Measurements from ENCODE around the gene RETREG2.

Gene RETREG2, protein sequence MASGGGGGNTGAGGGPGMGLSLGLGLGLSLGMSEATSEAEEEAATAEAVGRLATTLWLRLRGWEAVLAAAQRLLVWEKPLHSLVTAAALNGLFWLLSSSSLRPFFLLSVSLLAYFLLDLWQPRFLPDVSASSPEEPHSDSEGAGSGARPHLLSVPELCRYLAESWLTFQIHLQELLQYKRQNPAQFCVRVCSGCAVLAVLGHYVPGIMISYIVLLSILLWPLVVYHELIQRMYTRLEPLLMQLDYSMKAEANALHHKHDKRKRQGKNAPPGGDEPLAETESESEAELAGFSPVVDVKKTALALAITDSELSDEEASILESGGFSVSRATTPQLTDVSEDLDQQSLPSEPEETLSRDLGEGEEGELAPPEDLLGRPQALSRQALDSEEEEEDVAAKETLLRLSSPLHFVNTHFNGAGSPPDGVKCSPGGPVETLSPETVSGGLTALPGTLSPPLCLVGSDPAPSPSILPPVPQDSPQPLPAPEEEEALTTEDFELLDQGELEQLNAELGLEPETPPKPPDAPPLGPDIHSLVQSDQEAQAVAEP

DNA sequence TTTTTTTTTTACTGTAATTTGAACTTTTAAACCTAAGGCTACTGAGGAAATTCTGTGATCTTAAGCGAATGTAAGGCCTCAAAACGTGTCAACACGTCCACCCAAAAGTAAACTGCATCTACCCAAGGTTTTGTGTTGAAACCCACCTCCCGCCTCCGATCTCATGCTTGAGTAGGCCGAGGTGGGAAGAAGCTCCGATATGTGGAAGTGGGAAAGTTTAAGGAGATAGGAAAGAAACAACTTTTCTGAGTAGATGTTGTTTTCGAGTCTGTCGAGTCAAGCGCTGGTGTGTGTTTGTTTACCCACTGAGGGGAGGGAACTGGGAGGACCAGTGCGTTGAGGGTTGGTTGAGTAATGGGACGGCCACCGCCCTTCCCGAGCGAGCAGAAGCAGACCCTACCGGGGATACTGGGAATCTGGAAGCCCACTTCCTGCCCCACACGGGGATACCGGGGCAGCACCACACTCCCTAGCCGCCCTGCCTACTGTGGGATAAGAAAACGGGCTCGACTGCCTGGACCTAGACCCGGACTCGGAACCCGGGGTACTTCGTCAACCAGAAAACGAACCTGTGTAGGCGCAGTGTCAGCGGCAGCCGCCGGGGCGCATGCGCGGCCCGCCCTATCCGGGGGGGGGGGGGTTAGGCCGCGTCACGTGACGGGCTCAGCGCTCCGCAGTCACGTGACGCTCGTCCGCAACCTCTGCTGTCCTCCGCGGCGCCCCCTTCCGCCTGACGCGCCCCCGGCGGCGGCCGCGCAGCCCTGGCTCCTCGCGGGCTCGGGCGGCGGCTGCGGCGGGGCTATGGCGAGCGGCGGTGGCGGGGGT lies at the start of gene RETREG2:
TSS of gene RETREG2 (plus strand) at position 724 of the 825 bp plus-strand sequence. CDS start at position 802, 78 bp downstream.
- peak; percentile 86 for DNase-seq

DNA sequence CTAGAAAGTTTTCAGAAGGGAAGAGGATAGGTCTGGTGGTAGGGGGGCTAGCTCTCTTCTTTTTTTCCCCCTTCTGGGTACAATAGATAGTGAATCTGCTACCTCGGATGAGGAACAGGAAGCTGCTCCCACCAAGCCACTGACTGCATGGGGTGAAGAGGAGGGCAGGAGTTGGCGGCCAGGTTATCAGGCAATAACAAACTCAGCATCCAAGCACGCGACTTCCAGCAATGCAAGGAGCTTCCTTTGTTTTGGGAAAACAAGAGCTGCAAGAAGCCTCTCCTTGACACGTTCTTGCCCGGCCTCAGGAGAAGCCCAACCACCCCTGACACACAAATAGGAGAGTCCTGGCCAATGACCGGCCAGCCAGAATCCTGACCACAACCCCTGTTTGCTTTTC lies 49.7 kb upstream of the RETREG2 start:
- no peak for DNase-seq

DNA sequence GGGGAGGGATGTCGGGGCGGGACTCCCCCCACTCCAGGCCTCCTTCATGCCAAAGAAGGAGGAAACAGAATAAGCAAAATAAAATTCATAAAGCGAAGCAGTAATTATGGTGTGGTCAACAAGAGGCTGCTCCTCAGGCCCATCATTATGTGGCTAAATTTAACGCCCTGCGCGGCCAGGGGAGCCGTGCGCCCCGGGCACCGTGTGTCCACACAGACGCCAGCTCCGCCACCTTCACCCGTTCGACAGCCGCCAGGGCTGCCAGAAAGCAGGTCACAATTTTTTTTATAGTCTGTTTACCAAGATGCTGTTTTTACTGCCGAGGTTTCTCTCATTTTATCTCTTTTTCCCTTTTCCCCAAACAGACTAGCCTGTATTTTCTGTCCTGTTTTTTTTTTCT lies 48.5 kb upstream of the RETREG2 start:
- DNase-seq: no peak

DNA sequence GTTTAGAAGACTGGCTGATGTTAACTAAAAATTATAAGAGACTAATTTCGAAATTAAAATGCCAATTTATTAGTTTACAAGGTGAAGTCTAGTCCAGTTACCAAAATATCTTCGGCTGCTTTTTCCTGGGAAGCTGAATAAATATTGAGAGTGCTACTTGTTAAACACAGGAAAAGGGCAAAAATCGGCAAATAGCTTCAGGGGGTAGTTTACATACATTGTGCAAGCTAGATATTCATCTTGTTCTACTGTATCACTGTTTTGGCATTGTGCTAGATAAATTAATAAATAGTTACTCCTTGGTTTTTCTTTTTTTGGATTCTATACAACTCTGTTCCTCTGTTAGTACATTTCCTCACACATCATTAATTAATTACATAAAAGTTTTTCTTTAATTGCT lies 46.7 kb upstream of the RETREG2 start:
- DNase-seq: no peak

DNA sequence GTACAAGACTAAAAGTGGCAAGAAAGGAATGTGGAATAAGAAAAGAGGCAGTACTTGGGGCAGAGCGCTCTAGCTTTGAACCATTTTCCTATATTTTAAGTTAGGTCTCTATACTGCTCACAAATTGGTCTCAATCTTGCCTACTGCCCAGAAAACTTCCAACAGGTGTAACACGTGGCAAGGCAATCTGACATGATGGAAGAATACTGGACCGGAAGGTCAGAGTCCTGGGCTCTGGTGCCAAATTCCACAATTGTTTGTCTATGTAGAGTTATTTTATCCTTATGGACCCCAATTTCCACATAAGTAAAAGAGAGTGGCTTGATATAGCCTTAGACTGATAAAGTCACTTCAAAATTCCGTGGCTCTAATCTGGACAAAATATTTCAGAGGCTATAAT lies 46.3 kb upstream of the RETREG2 start:
- DNase-seq: no peak

DNA sequence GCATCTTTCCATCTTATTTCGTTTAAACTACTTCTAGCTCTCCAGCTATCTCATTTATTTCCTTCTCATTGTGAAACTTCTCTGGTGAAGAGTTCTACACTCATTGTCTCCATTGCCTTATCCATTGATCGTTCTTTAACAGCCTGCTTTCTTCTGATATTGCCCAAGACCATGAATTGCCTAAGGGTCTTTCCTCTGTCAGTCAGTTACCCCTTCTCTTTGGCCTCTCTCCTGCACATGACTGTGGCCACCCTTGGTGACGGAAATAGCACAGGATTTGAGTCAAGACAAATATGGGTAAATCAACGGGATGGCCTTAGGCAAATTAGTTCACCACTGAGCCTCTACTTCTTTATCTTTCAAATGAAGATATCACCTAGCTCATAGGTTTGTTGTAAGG lies 44.1 kb upstream of the RETREG2 start:
- DNase-seq: no peak

DNA sequence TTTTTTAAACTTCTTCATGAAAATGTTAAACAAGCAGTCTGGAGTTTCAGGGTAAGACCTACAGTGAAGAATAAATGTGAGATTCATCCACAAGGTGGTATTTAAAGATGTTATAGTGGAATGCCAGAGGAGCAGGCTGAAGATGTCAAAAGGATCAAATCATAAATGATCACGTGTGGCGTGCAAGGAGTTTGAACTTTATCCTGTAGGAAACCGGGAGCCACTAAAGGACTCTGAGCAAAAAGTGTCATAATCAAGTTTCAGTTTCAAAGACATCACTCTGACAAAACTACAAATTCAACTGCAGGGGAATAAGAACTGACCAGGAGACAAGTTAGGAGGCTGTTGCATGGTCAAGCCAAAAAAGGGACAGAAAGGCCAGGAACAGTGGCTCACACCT lies 37.4 kb upstream of the RETREG2 start:
- no peak for DNase-seq

DNA sequence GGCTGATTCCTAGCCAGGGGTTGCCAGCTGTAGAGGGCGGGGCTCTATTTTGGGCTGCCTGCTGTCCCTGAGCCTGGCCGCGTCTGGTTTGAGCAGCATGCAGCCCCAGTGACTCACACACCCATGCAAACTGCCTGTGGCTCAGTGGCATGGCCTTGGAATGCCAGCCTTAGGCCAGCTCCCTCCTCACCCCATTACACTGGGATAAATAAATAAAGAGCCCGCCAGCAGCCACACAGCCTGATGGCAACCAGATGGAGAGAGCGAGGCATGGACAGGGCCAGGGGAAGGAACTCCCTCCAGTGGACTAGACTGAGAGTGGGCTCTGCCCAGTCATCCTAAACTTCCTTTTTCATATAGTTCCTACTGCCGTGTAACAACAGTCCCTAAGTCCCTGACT lies 35.7 kb upstream of the RETREG2 start:
- peak; percentile 50 for DNase-seq

DNA sequence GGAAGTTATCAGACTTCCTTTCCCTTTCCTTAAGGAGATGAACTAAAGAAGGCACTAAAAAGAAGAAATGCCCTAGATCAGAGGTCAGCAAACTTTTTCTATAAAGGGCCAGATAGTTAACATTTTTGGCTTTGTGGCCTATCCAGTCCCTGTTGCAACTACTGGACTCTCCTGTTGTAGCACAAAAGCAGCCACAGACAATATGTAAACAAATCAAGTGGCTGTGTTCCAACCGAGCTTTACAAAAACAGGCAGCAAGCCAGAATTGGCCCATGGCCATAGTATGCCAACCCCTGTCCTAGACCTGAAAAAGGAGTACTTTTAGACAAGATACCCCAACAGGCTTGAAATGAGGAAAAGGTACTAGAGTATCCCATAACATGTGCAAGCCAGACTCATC lies 28.4 kb upstream of the RETREG2 start:
- DNase-seq: no peak

DNA sequence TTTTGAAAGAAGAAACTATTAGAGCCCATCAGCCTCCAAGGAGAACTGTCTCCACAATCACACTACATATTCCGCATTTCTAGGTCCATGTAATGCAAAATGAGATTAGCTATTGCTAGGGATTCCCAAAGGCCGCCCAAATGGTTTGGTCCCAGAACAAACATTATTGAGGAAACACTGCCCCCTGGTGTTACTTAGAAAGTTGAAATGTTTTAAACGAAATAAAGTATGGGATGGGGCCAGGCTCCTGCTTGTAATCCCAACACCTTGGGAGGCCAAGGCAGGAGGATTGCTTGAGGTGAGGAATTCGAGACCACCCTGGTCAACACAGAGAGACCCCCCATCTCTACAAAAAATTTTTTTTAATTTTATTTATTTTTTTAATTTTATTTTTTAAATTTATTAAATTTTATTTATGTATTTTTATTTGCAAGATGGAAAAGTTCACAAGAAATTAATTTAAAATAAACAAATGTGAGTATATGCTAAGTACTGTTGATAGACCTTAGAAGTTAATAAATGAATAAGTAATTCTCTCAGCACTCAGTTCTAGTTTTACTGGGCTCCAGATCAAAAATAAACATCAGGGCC lies 22.9 kb upstream of the RETREG2 start:
- DNase-seq: peak; percentile 71

DNA sequence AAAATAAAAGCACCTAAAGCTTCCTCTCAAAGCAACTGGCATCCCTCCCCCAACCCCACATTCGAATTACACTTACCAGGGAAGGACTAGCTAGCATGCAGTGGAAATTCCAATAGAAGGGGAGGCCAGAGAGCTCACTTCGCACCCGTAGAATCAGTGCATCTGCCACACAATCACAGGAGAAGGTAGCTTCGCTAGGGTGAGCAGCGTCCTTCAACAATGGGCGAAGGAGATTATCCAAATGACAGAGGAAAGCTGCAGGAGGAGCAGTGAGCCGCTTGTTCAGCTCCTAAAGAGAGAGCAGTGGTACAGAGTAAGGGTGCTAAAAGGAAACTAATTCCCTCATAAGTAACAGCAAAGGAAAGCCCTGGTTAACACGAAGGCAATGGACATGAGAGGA lies 20.7 kb upstream of the RETREG2 start:
- DNase-seq: no peak

DNA sequence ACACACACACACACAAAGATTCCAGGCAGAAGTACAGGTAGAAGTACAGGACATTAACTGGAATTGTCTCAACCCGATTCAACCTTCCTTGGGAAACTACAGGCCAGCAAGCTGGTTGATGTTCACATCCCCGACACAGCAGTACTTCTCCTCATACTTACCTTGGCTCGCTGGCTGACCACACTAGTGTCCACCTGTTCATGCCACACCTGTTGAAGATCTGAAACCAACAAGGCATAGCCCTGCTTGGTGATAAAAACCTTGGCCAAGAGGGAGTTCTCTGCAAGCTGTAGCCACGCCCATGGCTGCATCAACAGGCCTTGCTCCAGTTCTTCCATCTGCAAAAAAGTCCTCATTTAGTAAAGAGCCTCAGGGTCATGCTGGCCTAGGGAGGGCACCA lies 20.1 kb upstream of the RETREG2 start:
- DNase-seq: no peak

DNA sequence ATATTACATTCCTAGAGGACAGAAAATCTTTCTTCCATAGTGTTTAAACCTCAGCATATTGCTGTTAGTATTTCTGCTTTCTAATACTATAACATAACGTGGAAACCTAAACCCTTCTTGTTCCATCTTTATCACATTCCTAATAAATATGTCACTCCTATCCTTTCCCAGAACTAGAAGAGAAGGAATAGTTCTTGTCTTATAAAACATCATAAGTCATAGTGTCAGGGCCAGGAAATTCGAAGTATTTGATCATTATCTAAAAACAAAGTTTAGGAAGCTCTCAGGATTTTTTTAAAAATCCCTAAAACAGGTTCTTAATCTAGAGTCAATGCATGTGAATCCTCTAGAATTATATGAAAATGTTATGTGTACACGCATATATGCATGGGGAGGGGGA lies 19.5 kb upstream of the RETREG2 start:
- DNase-seq: peak; percentile 42

DNA sequence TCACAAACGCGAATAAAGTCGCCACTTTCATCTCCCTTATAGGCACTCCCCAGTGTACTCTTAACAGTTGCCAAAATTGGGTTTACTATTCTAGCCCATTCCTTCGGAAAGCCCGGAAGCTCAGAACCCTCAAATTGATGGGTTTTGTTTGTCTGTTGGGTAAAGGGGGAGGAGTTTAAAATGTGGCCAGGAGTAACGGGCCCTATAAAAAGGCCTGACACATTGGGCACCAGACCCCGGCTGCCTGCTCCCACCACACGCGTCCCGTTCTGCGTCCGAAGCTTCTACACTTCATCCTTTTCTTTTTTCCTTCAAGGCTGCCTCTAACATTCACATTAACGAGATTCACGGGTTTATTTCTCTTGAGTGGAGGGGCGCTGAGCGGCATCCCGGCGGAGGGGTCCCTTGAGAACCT lies 18.3 kb upstream of the RETREG2 start:
- peak; percentile 8 for DNase-seq

DNA sequence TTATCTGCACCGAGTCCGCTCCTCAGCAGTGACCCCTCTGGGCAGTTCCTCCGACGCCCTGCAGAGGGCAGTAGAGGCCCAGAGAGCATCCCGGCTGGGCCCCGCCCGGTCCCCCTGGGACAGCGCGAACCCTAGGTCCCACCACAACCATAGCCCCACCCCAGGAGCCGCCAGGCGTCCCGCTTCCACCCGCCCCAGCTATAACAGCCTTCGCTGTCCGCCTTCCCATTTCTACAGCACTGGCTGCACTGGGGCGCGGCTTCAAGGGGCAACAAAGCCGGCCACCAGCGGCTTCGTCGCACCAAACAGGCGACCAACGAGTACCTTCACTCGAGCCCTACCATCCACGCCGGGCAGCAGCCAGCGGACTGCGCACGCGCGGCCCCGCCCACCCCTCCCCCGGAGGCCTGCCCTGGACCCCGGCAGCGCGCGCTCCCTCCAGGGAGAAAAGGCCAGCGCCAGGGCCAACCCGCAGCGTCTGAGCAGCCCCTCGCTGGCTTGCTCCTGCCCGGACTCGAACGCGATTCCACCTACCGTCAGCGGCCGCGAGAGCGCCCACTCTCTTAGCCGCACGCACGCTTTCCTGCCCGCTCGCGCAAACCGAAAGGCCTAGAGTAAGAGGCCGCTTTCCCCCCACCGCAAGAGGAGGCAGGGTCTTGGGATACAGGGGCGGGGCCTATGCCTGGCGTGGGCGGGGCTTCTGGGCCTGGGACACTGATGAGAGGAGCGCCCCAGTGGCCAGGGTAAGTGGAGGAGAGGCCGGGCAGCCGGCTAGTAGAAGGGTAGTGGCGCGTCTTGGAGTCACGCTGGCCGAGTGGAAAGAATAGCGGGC lies 17.7 kb upstream of the RETREG2 start, which contains the start of gene NHEJ1:
TSS of gene NHEJ1 (minus strand) at position 630 of the 832 bp plus-strand sequence. CDS start 2,453 bp downstream, outside the sequence.
- DNase-seq: peak; percentile 93

DNA sequence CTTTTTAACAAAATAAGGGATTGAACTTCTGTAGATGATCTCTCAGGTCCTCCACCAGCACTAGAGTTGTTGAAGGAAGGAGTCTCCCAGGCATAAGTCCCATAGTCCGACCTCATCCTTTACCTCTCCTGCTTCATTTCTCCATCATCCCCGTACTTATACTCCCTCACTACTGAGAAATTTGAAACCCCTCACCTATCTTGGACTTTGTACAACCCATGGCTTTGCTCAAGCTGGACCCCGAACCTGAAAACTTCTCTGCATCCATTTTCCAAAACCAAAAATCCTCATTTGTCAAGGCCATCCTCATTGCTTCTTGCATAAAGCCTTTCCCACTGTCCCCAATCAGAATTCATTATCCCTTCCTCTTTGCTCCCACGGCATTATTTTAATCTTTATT lies 17.0 kb upstream of the RETREG2 start:
- DNase-seq: no peak

DNA sequence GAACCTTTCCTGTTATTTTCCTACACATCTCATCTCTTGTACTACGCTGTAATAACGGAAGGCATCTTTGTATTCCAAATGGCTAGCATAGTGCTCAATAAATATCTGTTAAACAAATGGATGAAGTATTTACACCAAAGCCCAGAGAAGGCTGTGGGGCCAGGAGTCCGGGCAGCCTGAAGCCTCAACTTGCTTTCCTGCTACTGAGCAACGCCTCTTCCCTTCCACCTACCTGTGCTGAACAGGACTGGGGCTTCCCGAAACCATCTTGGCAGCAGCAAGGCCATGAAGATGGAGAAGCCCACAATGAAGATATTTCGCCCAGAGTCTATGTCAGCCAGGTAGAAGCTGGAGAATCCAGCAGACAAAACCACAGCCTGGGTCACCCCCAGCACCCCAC lies 14.9 kb upstream of the RETREG2 start:
- DNase-seq: no peak

DNA sequence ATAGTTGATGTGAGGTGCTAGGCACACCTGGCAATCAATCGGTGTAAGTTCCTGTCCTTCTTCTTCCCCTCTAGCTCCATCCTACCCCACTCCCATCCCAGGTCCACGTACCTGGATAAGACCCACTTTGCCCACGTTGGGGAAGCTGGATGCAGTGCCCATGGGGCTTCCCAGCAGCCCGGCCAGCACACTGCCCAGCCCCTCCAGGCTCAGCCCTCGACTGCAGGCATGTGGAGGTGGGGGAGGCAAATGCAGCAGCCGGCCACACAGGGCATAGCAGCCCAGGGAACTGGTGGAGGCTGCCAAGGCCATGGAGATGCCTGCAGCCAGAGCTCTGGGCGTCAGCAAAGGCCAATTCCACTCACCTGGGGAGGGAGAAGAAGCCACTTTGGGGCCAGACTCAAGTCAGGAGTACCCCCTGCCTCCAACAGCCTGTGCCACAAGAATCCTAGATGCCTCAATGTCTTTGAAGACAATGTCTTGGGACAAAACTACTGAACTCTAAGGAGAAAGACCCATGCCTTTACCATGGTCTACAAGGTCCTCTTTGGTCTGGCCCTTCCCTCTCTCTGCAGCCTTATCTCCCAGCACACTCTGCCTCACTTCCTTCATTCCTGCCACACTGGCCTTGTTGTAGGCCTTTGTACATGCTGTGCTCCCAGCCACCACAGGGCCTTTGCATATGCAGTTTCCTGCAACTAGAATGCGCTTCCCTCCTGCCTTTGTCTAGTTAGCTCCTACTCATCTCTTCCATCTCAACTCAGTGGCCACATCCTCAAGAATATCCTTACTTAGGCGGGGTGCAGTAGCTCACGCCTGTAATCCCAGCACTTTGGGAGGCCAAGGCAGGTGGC lies 12.8 kb upstream of the RETREG2 start:
- no peak for DNase-seq

DNA sequence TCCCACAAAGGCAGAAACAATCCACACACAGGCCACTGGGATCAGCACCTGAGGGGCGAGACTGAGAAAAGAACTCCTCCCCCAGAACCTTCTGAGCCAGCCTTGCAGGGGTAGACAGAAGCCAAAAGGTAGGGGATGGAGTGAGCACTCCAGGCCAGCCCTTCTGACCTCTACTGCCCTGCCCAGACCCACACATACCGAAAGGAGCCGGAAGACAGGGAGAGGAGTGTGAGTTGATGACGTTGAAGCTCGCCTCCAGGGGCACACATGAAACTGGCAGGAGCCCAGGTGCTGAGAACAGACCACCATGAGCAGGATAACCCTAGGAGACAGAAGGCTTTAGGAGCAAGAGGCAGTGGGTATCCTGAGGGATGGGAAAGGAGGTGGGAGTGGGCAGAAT lies 10.1 kb upstream of the RETREG2 start:
- no peak for DNase-seq

DNA sequence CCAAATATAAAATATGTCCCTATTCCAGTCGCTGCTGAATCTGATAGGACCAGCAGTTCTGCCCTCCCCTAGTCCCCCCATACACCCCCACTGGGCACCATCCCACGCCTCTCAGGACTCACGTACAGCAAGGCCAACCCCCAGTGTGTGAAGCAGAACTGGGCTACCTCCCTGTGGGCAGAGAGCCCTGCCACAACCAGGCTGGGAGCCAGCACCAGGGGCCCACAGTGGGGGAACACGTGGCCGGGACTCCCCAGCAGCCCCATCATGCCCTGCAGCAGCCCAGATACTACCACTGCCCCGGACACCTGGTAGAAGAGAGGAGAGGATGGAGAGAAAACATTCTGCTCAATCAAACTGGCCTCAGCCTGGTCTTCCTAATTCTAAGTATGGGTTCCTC lies 9.5 kb upstream of the RETREG2 start:
- DNase-seq: no peak

DNA sequence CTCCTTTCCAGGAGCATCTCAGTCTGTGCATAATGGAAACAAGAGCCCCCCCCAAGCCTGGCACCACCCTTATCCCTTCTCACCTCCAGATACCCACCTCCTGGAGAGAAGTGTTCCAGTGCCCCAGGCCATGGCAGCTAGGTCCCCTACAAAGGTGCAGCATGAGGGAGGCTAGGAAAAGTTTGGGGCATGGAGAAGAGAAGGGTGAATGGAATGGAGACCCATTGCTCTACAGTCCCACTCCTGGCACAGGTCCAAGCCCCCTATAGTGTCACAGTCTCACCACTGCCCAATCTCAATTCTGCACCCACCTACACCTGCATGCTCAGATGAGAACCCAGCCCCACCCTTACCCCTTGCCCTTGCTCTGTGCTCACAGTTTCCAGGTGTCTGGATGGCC lies 9.1 kb upstream of the RETREG2 start:
- no peak for DNase-seq

Measured in fibroblast of skin of right quadriceps (primary cell).